Measurements from ENCODE around the gene IGFBP1. TPM values are rescaled to one million over a fixed set of nuclear protein-coding genes. Genes with fewer than 3 reads are reported as not detected.
A peak's percentile ranks its signal among the peaks of the same experiment; 100 is the strongest.

Gene IGFBP1
- total RNA-seq, 1 donor = 4.0 TPM

DNA sequence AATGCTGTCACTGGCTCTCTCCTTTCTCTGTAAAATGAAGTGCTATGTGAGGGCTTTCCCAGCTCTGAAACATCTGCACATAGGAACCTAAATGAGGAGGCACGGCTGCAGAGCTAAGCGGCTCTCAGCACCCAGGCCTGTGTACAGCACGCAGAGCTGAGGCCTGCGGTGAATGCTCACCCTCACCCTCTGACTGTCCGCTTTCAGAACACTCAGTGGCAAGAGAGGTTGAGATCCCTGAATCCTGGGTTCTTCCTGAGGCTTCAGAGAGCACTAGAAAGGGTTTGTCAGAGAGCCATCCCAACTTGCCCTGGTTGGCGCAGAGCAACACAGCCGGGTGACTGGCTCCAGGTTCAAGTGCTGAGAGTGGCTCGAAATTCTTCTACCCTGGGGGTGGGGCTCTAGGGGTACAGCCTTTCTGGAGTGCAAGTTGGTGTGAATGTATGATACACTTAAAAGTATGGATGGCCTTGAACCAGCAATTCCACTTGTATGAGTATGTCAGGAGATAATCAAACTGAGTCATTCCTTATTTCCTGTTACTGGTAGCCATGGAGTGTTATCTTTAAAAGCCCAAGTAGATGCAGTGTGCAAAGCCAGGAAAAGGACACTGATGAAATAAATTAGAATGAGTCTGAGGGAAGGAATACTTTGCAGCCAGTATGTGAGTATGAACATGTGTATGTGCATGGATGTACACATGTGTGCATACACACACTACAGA, 13.7 kb upstream of the IGFBP1 start:
- Histone ChIP-seq H3K4me2 (ENCODE audit: insufficient read depth, low read length) (peak overlapping the region; percentile 4), H2AFZ (ENCODE audit: low read length) (peak overlapping the region; percentile 4), H4K20me1 (ENCODE audit: insufficient read depth, low read length) (no peaks in the 10 kb centered on the region), H3K4me3 (ENCODE audit: insufficient read depth, low read length) (no peak overlapping the region), H3K4me1 (ENCODE audit: insufficient read depth, low read length) (peaks cover 17% of the 10 kb centered on the region), H3K79me2 (ENCODE audit: insufficient read depth, low read length) (no peaks in the 10 kb centered on the region), H3K27ac (ENCODE audit: low read depth, low read length) (peak overlapping the region; percentile 74), H3K27me3 (ENCODE audit: insufficient read depth, low read length) (no peaks in the 10 kb centered on the region), H3K36me3 (ENCODE audit: insufficient read depth, low read length) (no peaks in the 10 kb centered on the region), H3K9me3 (ENCODE audit: low read depth, low read length) (peaks cover 4% of the 10 kb centered on the region)
- peak; percentile 93 for DNase-seq (ENCODE audit: insufficient read length, low spot score, missing footprints)
- TF ChIP-seq, protein P1, sequence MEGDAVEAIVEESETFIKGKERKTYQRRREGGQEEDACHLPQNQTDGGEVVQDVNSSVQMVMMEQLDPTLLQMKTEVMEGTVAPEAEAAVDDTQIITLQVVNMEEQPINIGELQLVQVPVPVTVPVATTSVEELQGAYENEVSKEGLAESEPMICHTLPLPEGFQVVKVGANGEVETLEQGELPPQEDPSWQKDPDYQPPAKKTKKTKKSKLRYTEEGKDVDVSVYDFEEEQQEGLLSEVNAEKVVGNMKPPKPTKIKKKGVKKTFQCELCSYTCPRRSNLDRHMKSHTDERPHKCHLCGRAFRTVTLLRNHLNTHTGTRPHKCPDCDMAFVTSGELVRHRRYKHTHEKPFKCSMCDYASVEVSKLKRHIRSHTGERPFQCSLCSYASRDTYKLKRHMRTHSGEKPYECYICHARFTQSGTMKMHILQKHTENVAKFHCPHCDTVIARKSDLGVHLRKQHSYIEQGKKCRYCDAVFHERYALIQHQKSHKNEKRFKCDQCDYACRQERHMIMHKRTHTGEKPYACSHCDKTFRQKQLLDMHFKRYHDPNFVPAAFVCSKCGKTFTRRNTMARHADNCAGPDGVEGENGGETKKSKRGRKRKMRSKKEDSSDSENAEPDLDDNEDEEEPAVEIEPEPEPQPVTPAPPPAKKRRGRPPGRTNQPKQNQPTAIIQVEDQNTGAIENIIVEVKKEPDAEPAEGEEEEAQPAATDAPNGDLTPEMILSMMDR (IDR thresholded peaks at IDR 0.05; ENCODE audit: extremely low read depth, low read depth, low read length) = no peak

DNA sequence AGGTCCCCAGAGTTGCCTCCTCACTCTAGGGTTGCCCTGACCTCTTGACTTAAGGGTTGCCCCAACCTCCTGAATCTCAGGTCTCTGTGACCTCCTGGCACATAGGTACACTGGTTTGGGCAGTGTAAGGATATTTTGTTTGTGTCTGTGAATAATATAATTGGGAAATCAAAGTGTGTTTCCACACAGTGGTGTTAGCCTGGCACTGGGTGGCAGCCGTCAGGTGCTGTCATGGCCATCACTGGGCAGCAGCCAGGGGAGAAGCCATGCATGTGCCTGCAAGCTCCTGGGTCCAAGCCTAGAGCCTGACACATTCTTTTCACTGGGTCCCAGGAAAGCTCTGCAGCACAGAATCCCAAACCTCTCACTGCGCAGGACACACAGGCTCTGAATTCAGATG, 11.8 kb upstream of the IGFBP1 start:
- no peak overlapping the region for H3K4me2 ChIP-seq (ENCODE audit: insufficient read depth, low read length)
- TF ChIP-seq, protein P1 (IDR thresholded peaks at IDR 0.05; ENCODE audit: extremely low read depth, low read depth, low read length) = no peak
- no peaks in the 10 kb centered on the region for H3K27me3 ChIP-seq (ENCODE audit: insufficient read depth, low read length)
- peaks cover 4% of the 10 kb centered on the region for H3K9me3 ChIP-seq (ENCODE audit: low read depth, low read length)
- H3K4me3 ChIP-seq (ENCODE audit: insufficient read depth, low read length) = no peak overlapping the region
- H2AFZ ChIP-seq (ENCODE audit: low read length) = no peak overlapping the region
- peaks cover 17% of the 10 kb centered on the region for H3K4me1 ChIP-seq (ENCODE audit: insufficient read depth, low read length)
- no peaks in the 10 kb centered on the region for H4K20me1 ChIP-seq (ENCODE audit: insufficient read depth, low read length)
- H3K36me3 ChIP-seq (ENCODE audit: insufficient read depth, low read length) = no peaks in the 10 kb centered on the region
- DNase-seq (ENCODE audit: insufficient read length, low spot score, missing footprints) = no peak
- no peak overlapping the region for H3K27ac ChIP-seq (ENCODE audit: low read depth, low read length)
- no peaks in the 10 kb centered on the region for H3K79me2 ChIP-seq (ENCODE audit: insufficient read depth, low read length)

DNA sequence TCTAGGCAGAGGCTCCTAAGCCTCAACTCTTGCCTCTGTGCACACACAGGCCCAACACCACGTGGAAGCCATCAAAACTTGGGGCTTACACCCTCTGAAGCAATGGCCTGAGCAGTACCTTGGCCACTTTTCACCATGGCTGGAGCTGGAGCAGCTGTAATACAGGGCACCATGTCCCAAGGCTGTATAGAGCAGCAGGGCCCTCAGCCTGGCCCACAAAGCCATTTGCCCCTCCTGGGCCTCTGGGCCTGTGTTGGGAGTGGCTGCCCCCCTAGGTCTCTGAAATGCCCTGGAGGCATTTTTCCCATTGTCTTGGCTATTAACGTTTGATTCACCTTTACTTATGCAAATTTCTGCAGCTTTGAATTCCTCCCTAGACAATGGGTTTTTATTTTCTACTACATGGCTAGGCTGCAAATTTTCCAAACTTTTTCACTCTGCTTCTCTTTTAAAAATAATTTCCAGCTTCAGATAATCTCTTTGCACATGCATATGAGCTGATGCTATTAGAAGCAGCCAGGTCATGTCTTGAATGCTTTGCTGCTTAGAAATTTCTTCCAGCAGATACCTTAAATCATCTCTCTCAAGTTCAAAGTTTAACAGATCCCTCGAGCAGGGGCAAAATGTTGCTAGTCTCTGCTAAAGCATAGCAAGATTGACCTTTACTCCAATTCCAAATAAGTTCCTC, 9.7 kb upstream of the IGFBP1 start:
- Histone ChIP-seq H3K4me2 (ENCODE audit: insufficient read depth, low read length) (no peak overlapping the region), H3K36me3 (ENCODE audit: insufficient read depth, low read length) (no peaks in the 10 kb centered on the region), H3K4me1 (ENCODE audit: insufficient read depth, low read length) (peaks cover 27% of the 10 kb centered on the region), H4K20me1 (ENCODE audit: insufficient read depth, low read length) (no peaks in the 10 kb centered on the region), H2AFZ (ENCODE audit: low read length) (no peak overlapping the region), H3K27me3 (ENCODE audit: insufficient read depth, low read length) (no peaks in the 10 kb centered on the region), H3K79me2 (ENCODE audit: insufficient read depth, low read length) (no peaks in the 10 kb centered on the region), H3K9me3 (ENCODE audit: low read depth, low read length) (peaks cover 4% of the 10 kb centered on the region), H3K4me3 (ENCODE audit: insufficient read depth, low read length) (no peak overlapping the region), H3K27ac (ENCODE audit: low read depth, low read length) (no peak overlapping the region)
- no peak for DNase-seq (ENCODE audit: insufficient read length, low spot score, missing footprints)
- TF ChIP-seq, protein P1 (IDR thresholded peaks at IDR 0.05; ENCODE audit: extremely low read depth, low read depth, low read length) = no peak

DNA sequence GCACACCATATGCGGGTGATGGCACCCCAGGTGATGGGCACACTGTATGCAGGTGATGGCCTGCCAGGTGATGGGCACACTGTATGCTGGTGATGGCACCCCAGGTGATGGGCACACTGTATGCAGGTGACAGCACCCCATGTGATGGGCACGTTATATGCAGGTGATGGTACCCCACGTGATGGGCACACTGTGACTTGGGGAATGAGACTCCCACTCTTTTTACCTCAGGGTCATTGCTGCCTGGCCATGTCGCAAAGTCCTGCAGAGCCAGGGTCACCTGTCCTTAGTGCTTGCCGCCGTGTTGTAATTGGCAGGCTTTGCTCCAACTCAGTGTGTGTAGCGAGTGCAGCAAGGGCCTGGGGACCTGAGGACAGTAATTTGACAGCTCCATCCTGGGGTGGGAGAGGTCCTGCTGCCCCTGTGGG, 7.8 kb upstream of the IGFBP1 start:
- no peak for DNase-seq (ENCODE audit: insufficient read length, low spot score, missing footprints)
- H3K79me2 ChIP-seq (ENCODE audit: insufficient read depth, low read length) = no peaks in the 10 kb centered on the region
- H3K4me3 ChIP-seq (ENCODE audit: insufficient read depth, low read length) = no peak overlapping the region
- H3K27ac ChIP-seq (ENCODE audit: low read depth, low read length) = no peak overlapping the region
- no peak overlapping the region for H3K4me2 ChIP-seq (ENCODE audit: insufficient read depth, low read length)
- peaks cover 26% of the 10 kb centered on the region for H3K4me1 ChIP-seq (ENCODE audit: insufficient read depth, low read length)
- no peak overlapping the region for H2AFZ ChIP-seq (ENCODE audit: low read length)
- TF ChIP-seq, protein P1 (IDR thresholded peaks at IDR 0.05; ENCODE audit: extremely low read depth, low read depth, low read length) = no peak
- H3K9me3 ChIP-seq (ENCODE audit: low read depth, low read length) = peaks cover 4% of the 10 kb centered on the region
- no peaks in the 10 kb centered on the region for H3K36me3 ChIP-seq (ENCODE audit: insufficient read depth, low read length)
- no peaks in the 10 kb centered on the region for H4K20me1 ChIP-seq (ENCODE audit: insufficient read depth, low read length)
- no peaks in the 10 kb centered on the region for H3K27me3 ChIP-seq (ENCODE audit: insufficient read depth, low read length)
